Measurements from ENCODE around the gene OSBPL10. TPM values are rescaled to one million over a fixed set of nuclear protein-coding genes. Genes with fewer than 3 reads are reported as not detected.

Gene OSBPL10
- total RNA-seq, 4 donors from 2014 or later = 12.5 to 38.3 (median 22.7) TPM

GRCh38 chr3:31798840-31799239, 182.2 kb downstream of the OSBPL10 start:
- Histone ChIP-seq H3K27me3 (no peaks in the 10 kb centered on the region), H3K4me1 (no peaks in the 10 kb centered on the region), H3K27ac (no peak overlapping the region), H3K4me3 (no peak overlapping the region), H3K9me3 (no peaks in the 10 kb centered on the region), H3K36me3 (no peaks in the 10 kb centered on the region)
- DNase-seq (ENCODE audit: low spot score in 2 of 2) = no peak
- 98% methylated on average over 4 of the region's 4 CpGs for WGBS
- no peak for TF ChIP-seq POLR2AphosphoS5 (IDR thresholded peaks at IDR 0.05)
- no peak for TF ChIP-seq CTCF (IDR thresholded peaks at IDR 0.05)
- TF ChIP-seq EP300 (IDR thresholded peaks at IDR 0.05) = no peak
- TF ChIP-seq POLR2A (IDR thresholded peaks at IDR 0.05) = no peak

GRCh38 chr3:31793821-31794220, 187.2 kb downstream of the OSBPL10 start:
- WGBS = 90% methylated on average over 4 of the region's 4 CpGs
- no peak overlapping the region for H3K27ac ChIP-seq
- no peaks in the 10 kb centered on the region for H3K27me3 ChIP-seq
- DNase-seq (ENCODE audit: low spot score in 2 of 2) = no peak
- no peaks in the 10 kb centered on the region for H3K36me3 ChIP-seq
- no peaks in the 10 kb centered on the region for H3K4me1 ChIP-seq
- H3K4me3 ChIP-seq = no peak overlapping the region
- no peaks in the 10 kb centered on the region for H3K9me3 ChIP-seq
- TF ChIP-seq EP300 (IDR thresholded peaks at IDR 0.05) (no peak), POLR2A (IDR thresholded peaks at IDR 0.05) (no peak), POLR2AphosphoS5 (IDR thresholded peaks at IDR 0.05) (no peak), CTCF (IDR thresholded peaks at IDR 0.05) (no peak)

- Histone ChIP-seq H3K27ac (no peak overlapping the region), H3K36me3 (no peaks in the 10 kb centered on the region), H3K4me1 (no peaks in the 10 kb centered on the region), H3K27me3 (no peaks in the 10 kb centered on the region), H3K4me3 (no peak overlapping the region), H3K9me3 (no peaks in the 10 kb centered on the region)
- 71% methylated on average over 2 of the region's 2 CpGs for WGBS
- no peak for DNase-seq (ENCODE audit: low spot score in 2 of 2)
- no peak for TF ChIP-seq POLR2A (IDR thresholded peaks at IDR 0.05)
- TF ChIP-seq EP300 (IDR thresholded peaks at IDR 0.05) = no peak
- no peak for TF ChIP-seq POLR2AphosphoS5 (IDR thresholded peaks at IDR 0.05)
- no peak for TF ChIP-seq CTCF (IDR thresholded peaks at IDR 0.05)
These were observed 190.0 kb downstream of the OSBPL10 start for GRCh38 chr3:31791090-31791430.

- 45% methylated on average over 7 of the region's 7 CpGs for WGBS
- Histone ChIP-seq H3K9me3 (no peaks in the 10 kb centered on the region), H3K4me3 (no peak overlapping the region), H3K27me3 (no peaks in the 10 kb centered on the region), H3K4me1 (no peaks in the 10 kb centered on the region), H3K27ac (no peak overlapping the region), H3K36me3 (no peaks in the 10 kb centered on the region)
- no peak for DNase-seq (ENCODE audit: low spot score in 2 of 2)
- no peak for TF ChIP-seq POLR2A (IDR thresholded peaks at IDR 0.05)
- TF ChIP-seq EP300 (IDR thresholded peaks at IDR 0.05) = no peak
- TF ChIP-seq POLR2AphosphoS5 (IDR thresholded peaks at IDR 0.05) = no peak
- TF ChIP-seq CTCF (IDR thresholded peaks at IDR 0.05) = no peak
These were observed 190.6 kb downstream of the OSBPL10 start for GRCh38 chr3:31790193-31791089.

GRCh38 chr3:31789429-31789828, 191.6 kb downstream of the OSBPL10 start:
- no peaks in the 10 kb centered on the region for H3K4me1 ChIP-seq
- 85% methylated on average over 5 of the region's 5 CpGs for WGBS
- no peaks in the 10 kb centered on the region for H3K9me3 ChIP-seq
- TF ChIP-seq CTCF (IDR thresholded peaks at IDR 0.05) = no peak
- TF ChIP-seq POLR2AphosphoS5 (IDR thresholded peaks at IDR 0.05) = no peak
- TF ChIP-seq EP300 (IDR thresholded peaks at IDR 0.05) = no peak
- no peak for TF ChIP-seq POLR2A (IDR thresholded peaks at IDR 0.05)
- no peaks in the 10 kb centered on the region for H3K27me3 ChIP-seq
- DNase-seq (ENCODE audit: low spot score in 2 of 2) = no peak
- no peaks in the 10 kb centered on the region for H3K36me3 ChIP-seq
- H3K27ac ChIP-seq = no peak overlapping the region
- no peak overlapping the region for H3K4me3 ChIP-seq
